ENCODE results near the gene NOP14.

NOP14 gene

GRCh38 chr4:2927016-2927695, 36.0 kb downstream of the NOP14 start:
- Histone ChIP-seq H3K4me3 (replicated peaks; ENCODE audit: insufficient read depth, low read length) (no peak overlapping the region), H3K27me3 (ENCODE audit: insufficient read depth, poor library complexity, severe bottlenecking) (no peaks in the 10 kb centered on the region), H3K27ac (replicated peaks) (no peak overlapping the region)
- no peak for TF ChIP-seq POLR2AphosphoS5 (IDR thresholded peaks at IDR 0.05; ENCODE audit: low read depth)
- DNase-seq (ENCODE audit: low read depth in 1 of 2, low spot score in 1 of 2): no peak

GRCh38 chr4:2925931-2926860, 37.0 kb downstream of the NOP14 start:
- TF ChIP-seq SPI1 (IDR thresholded peaks at IDR 0.05; ENCODE audit: borderline replicate concordance, low read depth): no peak
- TF ChIP-seq POLR2AphosphoS5 (IDR thresholded peaks at IDR 0.05; ENCODE audit: low read depth): no peak
- TF ChIP-seq CTCF (IDR thresholded peaks at IDR 0.05; ENCODE audit: insufficient read depth, low read length): no peak
- TF ChIP-seq REST (IDR thresholded peaks at IDR 0.05; ENCODE audit: insufficient replicate concordance, low read depth): no peak
- TF ChIP-seq GABPA (IDR thresholded peaks at IDR 0.05; ENCODE audit: low read depth): no peak
- DNase-seq (ENCODE audit: low read depth in 1 of 2, low spot score in 1 of 2): no peak
- Histone ChIP-seq H3K27me3 (ENCODE audit: insufficient read depth, poor library complexity, severe bottlenecking) (no peaks in the 10 kb centered on the region), H3K27ac (replicated peaks) (no peak overlapping the region), H3K4me3 (replicated peaks; ENCODE audit: insufficient read depth, low read length) (no peak overlapping the region)

- no peak for DNase-seq (ENCODE audit: low read depth in 1 of 2, low spot score in 1 of 2)
- TF ChIP-seq GABPA (IDR thresholded peaks at IDR 0.05; ENCODE audit: low read depth) (no peak), POLR2AphosphoS5 (IDR thresholded peaks at IDR 0.05; ENCODE audit: low read depth) (no peak), SPI1 (IDR thresholded peaks at IDR 0.05; ENCODE audit: borderline replicate concordance, low read depth) (no peak), CTCF (IDR thresholded peaks at IDR 0.05; ENCODE audit: insufficient read depth, low read length) (no peak), REST (IDR thresholded peaks at IDR 0.05; ENCODE audit: insufficient replicate concordance, low read depth) (no peak)
- no peak overlapping the region for H3K27ac ChIP-seq (replicated peaks)
- no peak overlapping the region for H3K4me3 ChIP-seq (replicated peaks; ENCODE audit: insufficient read depth, low read length)
- no peaks in the 10 kb centered on the region for H3K27me3 ChIP-seq (ENCODE audit: insufficient read depth, poor library complexity, severe bottlenecking)
Measured at GRCh38 chr4:2925496-2925895, 37.7 kb downstream of the NOP14 start.

GRCh38 chr4:2924765-2925301, 38.4 kb downstream of the NOP14 start:
- TF ChIP-seq REST (IDR thresholded peaks at IDR 0.05; ENCODE audit: insufficient replicate concordance, low read depth) (no peak), GABPA (IDR thresholded peaks at IDR 0.05; ENCODE audit: low read depth) (no peak), CTCF (IDR thresholded peaks at IDR 0.05; ENCODE audit: insufficient read depth, low read length) (no peak), SPI1 (IDR thresholded peaks at IDR 0.05; ENCODE audit: borderline replicate concordance, low read depth) (no peak), POLR2AphosphoS5 (IDR thresholded peaks at IDR 0.05; ENCODE audit: low read depth) (no peak)
- H3K4me3 ChIP-seq (replicated peaks; ENCODE audit: insufficient read depth, low read length): no peak overlapping the region
- H3K27me3 ChIP-seq (ENCODE audit: insufficient read depth, poor library complexity, severe bottlenecking): no peaks in the 10 kb centered on the region
- no peak overlapping the region for H3K27ac ChIP-seq (replicated peaks)
- DNase-seq (ENCODE audit: low read depth in 1 of 2, low spot score in 1 of 2): no peak
